ENCODE data around the gene PDXDC1.

DNA sequence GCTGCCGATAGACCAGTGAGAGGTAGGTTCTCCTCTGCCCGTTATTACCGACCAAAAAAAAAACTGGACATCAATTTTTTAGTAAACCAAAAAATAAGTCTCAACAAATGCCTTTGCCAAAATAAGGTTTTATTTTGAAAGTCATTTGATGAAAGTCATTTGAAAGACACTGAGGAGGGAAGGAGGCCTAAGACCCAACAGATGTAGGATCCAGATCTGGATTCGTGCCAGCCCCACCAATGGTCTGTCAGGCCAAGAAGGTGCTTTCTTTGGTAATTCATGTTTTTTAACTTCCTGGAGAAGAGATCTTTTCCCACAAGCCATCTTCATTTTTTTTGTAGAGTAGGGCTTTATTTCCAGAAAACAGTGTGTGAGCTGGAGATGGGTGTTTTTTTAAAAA, 62.9 kb downstream of the PDXDC1 start:
- TF ChIP-seq CTCF (IDR thresholded peaks at IDR 0.05; ENCODE audit: low read depth, low read length) (no peak), EZH2phosphoT487 (IDR thresholded peaks at IDR 0.05; ENCODE audit: low read depth) (no peak)

Measured in OCI-LY3 (cell line).